Measurements from ENCODE around the gene SUMO3.
"Not testable (repeated sequence)": the region's sequence is repeated elsewhere in the genome, so short reads cannot be mapped to it uniquely, and the experiment has no call there.

Gene SUMO3

DNA sequence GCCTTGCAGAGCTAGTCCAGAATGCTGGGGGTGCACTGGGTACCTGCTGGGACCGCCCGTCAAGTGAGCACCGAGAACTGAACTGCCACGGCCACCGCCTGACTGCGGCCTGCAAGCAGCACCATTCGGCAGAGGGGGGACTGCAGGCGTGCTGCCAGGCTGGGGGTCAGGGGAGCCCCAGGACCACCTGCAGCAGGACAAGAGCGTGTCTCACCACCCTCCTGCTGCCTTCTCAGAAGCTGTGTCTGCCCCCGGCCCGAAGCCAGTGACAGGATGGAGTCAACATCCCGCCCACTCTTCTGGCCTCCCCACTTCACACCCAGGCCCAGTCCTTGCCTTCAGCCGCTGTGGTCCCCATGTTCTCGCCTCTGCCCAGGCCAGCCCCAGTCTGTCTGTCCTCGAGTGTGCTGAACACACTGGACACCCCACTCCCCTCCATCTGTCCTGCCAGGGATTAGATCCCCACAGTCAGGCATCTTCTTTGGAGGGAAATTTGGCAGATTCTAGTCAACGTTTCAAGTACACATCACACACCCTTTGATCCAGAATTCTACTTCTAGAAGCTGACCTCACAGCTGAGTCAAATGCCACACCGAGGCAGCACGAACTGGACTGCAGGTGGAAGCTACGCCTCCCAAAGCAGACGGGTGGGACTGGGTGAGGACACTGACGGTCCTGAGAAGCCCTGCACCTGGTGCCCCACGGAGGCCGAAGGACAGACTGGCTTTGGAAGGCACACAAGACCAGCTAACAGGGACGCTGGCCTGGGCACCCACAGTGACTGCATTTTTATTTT lies 29.6 kb upstream of the SUMO3 start:
- in situ Hi-C loops (cut with MboI; ENCODE audit: low sequenced_read_pairs) = no loop called here

DNA sequence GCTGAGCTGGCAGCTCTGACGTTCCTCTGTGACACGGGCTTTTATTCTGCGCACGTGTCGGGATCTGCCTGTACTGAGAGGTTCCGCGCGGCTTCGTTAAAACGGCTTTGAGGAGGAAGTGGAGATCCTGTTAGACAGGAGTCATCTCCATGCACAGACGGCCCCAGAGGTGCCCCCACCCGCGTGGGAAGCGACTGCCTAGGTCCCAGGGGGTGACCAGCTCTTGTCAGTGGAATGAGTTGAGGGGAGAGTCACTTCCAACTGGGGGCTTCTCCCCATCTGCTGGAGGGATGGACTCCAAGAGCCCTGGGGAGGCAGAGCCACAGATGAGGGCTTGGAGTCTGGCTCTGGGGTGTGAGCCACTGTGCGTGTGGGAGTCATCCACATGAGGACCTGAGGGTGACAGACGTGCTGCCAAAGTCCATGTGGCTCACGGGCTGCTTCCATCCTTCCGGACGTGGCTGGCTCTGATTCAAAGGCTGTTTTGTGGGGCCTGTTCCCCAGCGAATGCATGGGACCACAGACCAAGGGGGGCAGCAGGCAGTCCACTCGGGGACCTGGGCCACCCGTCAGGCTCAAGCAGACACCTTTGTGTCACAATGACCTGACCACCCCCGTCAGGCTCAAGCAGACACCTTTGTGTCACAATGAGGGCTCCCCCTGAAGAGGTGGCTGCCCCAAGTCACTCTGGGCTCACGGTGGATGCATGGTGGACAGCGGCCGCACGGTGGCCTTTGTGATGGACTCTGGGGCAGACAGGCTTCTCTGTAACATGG lies 28.8 kb upstream of the SUMO3 start:
- in situ Hi-C loops (cut with MboI; ENCODE audit: low sequenced_read_pairs) = no loop called here

DNA sequence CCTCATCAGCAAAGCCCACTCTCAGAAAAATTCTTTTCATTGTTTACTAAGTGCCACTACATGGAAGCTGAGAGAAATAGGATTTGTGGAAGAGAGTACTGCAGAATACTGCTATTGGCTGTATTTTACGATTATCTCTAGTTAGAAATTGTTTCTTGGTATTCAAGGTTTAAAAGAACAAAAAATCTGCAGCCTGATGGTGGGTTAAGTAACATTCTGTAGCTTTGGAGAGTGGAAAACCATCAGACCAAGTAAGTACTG lies 28.3 kb upstream of the SUMO3 start:
- in situ Hi-C loops (cut with MboI; ENCODE audit: low sequenced_read_pairs) = no loop called here

DNA sequence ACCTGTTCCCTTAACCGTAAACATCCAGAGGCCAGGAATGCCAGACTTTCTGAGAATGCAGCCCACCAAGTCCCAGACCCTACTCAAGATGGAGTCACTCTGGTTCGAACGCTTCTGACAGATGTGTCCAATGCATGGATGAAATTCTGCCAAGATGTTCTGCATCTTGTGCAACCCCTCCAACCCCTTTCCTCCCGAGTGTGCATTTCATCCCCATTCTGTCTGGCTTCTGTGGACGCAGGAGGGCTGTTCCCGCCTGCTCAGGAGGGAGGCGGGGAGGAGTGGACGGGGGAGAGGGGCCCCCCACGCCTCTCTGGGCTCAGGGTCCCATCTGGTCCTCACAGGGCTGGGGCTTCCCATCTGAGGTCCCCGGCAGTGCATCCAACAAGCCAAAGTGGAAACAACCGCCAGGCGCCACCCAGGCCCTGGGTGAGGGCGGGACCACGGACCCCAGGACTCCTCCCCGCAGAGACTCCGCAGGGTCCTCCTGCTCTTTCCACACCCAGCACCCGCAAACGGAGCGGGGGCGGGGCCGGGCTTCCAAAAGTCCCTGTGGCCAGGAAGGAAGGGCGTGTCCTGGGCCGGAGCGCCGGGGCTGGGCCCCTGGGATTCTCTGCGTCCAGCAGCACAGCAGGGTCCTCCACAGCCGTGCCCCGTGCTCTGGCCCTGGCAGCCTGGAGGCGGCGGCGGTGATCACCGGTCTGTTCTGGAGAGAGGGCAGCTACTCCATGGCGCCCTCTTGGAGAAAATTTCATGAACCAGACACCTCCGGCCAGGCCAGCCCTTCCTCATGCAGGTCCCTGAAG lies 27.8 kb upstream of the SUMO3 start:
- in situ Hi-C loops (cut with MboI; ENCODE audit: low sequenced_read_pairs) = no loop called here

DNA sequence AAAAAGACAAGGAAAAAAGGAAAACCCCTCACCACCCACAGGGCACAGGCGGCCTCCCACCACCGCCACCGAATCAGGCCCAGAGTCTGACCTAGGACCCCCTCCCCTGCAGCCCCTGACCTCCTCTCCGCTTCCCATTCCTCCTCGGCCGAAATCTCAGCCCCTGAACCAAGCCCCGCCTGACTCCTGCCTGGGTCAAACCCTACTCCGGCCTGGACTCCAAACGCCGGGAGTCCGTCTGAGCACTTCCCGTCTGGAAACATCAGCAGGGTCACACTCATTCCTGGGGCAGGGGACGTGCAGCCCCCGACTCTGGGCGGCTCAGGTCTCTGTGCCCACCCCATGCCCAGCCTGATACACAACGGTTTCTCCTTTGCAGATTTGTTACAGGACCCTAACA lies 26.4 kb upstream of the SUMO3 start:
- in situ Hi-C loops (cut with MboI; ENCODE audit: low sequenced_read_pairs) = no loop called here

DNA sequence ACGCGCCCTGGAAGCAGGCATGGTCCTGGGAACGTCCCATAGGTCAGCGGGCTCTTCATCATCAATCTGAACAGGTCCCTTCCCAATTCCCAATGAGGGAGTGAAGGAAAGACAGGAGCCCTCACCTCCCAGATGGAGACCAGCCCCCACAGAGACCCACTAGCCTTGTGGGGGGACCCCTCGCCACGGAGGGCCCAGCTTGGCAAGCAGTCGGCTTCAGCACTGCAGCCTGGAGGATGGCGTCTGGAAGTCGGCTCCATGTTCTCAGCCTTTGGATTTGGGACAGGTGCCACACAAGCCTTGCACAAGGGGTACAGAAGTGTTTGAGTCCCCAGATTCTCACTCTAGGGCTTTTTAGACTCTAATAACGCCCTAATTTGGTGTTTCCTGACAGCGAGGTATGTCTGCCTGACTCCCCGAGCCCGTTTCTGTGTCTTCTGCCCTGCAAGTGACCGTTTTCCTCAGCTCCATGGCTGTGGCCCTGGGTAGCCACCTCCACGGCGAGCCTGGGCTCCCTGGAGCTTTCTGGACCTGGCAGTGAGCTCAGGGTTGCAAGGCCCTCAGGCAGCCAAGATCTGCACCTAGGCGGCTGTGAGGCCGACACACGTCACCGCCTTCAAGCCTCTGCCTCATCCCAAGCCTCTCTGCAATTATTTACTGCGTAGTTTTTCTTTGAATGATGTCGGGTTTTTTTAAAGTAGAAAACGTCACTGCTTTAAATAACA lies 25.0 kb upstream of the SUMO3 start:
- in situ Hi-C loops (cut with MboI; ENCODE audit: low sequenced_read_pairs) = no loop called here

DNA sequence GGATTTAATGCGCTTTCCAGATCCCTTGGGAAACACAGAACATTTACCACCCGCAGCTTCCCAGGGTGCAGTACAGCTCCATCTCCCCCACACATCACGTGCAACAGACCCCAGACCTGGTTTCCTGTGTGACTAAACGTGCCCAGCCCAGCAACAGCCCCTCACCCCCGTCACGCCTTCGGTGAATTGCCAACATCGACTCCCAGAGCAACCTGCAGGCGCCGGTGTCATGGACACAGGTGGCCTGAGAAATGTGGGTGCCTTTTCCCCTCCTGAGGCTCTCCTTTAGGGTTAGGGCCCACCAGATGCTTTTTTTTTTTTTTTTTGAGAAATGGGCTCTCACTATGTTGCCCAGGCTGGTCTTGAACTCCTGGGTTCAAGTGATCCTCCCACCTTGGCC lies 24.2 kb upstream of the SUMO3 start:
- in situ Hi-C loops (cut with MboI; ENCODE audit: low sequenced_read_pairs) = no loop called here

DNA sequence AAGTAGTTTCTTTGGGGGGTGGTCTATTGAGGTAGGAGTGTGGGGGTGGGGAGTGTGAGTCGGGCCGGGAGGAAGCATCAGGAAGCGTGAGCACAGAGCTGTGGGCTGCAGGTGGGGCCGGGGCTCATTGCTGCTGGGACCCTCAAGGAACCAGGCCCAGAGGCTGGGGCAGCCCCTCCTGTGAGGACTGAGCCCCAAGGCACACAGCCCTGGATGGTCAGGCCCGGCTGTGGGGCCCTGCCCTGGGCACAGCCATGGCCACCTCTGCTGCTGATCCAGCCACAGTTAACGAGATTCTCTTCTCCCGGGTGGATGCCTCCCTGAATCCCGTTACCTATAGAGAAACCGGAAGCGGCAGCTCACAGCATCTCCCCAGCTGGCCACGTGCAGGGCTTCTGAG lies 22.9 kb upstream of the SUMO3 start:
- in situ Hi-C loops (cut with MboI; ENCODE audit: low sequenced_read_pairs) = no loop called here

DNA sequence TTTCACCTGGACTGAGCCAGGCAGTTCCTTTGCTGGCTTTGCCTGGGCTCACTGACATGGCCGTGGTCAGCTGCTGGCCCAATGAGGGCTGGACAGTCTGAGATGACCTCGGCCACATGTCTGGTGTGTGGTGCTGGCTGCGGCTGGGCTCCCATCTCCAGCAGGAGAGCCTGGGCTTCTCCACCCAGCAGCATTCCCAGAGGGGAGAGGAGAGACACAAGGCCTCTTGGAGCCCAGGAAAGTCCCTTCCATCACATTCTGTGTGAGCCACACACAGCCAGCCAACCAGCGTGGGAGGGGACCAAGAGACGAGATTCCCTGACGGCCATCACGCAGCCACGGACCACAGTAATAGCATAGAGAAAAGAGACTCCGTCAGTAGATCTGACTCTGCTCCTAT lies 21.1 kb upstream of the SUMO3 start:
- in situ Hi-C loops (cut with MboI; ENCODE audit: low sequenced_read_pairs) = no loop called here

DNA sequence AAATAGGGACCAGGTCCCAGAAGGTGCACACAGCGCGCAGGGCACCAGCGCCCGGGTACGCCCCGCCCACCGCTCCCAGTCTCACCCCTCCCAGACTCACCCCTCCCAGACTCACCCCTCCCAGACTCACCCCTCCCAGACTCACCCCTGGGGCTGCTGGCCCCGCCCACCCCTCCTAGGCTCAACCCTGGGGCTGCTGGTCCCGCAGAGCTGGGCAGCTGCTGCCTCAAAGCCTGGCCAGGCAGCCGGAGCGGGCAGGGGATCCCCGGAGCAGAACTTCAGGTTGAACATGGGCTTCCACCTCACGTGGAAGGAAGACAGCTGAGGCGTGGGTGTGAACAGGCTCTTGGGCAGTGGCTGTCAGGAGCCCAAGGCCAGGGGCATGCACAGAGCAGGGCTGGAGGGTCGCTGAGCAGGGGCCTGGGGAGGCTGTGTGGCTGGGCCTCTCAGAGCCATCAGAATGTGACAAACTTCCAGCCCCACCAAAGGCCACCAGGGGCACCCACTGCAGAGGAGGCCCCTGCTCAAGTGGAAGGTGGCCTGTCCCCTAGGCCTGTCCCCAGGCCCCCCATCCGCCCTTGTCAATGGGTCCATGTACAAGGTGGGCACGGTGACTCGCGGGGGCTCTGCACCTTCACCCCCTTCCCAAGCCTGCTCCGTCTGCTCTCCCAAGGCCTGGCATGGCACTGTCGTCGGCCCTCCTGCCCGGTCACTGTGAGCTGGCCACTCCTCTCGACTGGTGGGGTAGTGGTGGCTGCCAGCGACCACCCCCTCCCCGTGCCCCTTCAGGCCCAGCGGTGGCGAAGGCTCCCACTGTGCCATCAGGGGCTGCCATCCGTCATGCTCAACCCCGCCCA lies 20.4 kb upstream of the SUMO3 start:
- in situ Hi-C loops (cut with MboI; ENCODE audit: low sequenced_read_pairs) = no loop called here

DNA sequence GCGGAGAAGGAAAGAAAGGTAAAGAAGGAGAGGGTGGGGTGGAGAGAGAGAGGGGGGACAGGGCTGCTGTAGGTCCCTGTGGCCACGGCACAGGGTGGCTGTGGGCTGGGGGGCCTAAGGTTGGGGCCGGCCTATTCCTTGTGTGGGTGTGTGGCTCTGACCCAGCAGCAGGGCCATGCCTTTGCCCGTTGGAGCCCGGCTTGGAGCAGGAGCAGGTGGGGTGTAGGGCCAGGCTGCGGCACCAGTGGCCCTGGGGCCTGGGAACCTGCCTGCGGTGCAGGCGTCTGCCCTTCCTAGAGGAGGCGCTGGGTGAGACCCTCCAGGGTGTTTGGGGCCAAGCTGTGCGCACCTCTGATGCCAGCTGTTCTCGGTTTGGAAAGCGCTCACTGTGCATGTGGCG lies 19.7 kb upstream of the SUMO3 start:
- in situ Hi-C loops (cut with MboI; ENCODE audit: low sequenced_read_pairs) = no loop called here

DNA sequence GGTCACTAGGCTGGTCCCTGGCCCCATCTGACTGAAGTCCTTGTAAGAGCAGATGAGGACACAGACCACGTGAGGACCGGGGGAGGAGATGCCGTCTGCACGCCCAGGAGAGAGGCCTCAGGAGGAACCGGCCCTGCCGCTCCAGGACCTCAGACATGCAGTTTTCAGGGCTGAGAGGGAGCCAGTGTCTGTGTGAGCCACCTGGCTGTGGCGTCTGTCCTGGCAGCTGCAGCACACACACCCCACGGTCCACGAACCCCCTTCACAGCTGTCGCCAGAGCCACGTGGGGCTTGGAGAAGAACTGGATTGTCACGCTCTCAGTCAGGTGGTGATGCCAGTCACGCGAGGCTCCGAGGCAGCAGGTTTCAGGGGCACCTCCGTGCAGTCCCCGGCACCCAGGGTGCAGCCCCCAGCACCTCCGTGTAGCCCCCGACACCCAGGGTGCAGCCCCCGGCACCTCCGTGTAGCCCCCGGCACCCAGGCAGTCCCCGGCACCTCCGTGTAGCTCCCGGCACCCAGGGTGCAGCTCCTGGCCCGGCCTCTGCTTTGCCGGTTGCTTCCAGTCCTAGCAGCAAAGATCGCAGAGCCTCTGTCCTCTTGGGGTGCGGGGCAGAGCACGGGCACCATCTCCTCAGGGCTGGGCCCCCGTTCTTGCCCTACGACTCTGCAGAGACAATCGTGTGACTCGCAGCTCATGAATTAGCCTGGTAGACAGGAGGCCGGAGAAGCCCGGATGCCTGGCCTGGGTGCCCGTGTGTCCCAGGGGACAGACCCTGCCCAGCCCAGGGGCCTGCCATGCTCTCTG lies 19.0 kb upstream of the SUMO3 start:
- in situ Hi-C loops (cut with MboI; ENCODE audit: low sequenced_read_pairs) = no loop called here

DNA sequence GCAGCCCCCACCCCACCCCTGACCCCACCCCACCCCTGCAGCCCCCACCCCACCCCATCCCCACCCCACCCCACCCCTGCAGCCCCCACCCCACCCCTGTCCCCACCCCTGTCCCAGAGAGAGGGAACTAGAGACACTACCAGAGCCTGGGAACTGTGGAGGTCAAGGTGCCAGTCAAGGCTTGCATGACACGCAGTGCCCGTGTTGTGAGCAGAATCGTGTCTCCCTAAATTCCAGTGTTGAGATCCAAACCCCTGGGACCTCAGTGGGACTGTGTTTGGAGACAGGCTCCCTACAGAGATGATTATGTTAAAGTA lies 18.4 kb upstream of the SUMO3 start:
- in situ Hi-C loops (cut with MboI; ENCODE audit: low sequenced_read_pairs) = no loop called here

DNA sequence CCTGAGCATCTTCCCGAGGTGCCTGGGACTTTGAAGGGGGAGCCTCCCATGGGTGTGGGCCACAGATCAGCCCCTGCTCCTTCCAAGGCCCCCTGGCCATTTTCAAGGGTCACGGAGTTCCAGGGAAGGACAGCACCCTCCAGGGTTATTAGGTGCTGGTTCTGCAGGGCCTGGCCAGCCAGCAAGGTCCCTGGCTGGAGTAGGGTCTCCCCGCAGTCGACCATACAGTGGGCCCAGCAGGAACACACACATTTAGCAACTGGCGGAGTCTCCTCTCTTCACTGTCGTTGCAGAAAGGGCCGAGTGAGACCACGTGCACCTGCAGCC lies 17.7 kb upstream of the SUMO3 start:
- in situ Hi-C loops (cut with MboI; ENCODE audit: low sequenced_read_pairs) = no loop called here

DNA sequence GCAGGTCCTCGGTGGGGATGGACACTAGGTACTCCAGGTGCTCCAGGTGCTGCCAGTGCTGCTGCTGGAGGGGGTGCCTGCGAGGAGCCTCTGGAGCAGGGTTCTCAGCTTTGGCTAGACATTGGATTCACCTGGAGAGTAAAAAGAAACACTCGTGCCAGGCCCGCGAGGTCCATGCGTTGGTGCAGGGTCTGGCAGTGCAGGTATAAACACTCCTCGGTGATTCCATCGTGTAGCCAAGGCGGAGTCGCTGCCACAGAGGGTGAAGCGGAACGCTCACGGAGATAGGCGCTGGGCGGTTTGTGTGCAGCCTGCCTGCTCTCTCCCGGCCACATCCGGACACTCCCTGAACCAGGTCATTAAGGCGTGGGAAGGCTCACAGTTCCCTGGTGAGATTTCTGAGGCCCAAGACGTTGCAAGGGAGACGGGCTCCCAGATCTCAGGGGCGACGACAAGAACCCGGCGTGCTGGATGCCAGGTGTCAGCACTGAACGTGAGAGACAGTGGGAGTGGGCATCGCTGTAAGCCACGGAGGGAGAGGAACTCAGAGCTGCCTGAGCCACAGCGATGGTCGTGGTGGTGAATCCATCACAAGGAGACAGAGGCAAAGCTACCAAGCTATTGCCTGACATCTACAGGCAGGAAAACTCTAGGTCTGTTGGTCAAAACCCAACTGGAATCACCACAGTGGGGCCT lies 17.2 kb upstream of the SUMO3 start:
- in situ Hi-C loops (cut with MboI; ENCODE audit: low sequenced_read_pairs) = no loop called here

DNA sequence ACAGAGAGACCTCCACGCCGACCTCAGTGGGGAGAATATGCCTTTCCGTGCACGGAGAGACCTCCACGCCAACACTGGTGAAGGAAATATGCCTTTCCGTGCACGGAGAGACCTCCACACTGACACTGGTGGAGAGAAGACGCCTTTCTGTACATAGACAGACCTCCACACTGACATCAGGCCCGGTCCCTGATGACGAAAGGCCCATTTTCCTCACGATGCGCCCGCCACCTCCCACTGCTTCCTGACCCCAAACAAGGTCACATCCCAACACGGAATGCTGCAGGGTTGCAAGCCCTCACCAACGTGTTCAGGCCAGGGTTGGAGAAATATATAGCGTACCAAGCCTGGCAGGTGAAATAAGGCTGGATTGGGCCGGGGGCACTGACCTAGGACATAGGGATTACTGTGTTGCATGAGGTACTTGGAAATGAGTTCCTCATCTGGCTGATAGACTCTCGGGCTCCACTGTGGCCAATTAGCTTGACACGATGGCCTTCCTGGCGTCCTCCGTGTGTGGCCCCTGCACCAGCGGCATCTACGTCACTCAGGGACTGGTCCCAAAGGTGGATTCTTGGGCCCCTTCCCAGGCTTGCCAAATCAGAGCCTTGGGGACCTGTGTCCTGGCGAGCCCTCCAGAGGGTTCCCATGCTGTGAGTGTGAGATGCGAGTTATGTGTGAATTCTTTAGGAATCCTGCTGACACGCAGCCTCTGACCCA lies 16.5 kb upstream of the SUMO3 start:
- in situ Hi-C loops (cut with MboI; ENCODE audit: low sequenced_read_pairs) = no loop called here

DNA sequence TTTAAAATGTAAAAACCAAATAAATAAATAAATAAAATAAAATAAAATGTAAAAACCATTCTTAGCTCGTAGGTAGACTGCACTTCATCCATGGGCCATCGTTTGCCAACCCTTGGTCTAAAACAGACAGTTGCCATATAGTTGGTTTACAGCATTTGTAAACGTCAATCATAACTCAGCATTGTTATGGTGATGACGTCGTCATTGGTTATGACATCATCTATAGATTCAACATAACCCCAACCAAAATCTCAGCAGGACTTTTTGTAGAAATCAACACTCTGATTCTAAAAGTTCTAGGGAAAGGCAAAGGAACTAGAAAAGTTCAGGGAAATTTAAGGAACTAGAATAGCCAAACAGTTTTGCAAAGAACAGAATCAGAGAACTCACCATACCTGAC lies 15.8 kb upstream of the SUMO3 start:
- in situ Hi-C loops (cut with MboI; ENCODE audit: low sequenced_read_pairs) = no loop called here

DNA sequence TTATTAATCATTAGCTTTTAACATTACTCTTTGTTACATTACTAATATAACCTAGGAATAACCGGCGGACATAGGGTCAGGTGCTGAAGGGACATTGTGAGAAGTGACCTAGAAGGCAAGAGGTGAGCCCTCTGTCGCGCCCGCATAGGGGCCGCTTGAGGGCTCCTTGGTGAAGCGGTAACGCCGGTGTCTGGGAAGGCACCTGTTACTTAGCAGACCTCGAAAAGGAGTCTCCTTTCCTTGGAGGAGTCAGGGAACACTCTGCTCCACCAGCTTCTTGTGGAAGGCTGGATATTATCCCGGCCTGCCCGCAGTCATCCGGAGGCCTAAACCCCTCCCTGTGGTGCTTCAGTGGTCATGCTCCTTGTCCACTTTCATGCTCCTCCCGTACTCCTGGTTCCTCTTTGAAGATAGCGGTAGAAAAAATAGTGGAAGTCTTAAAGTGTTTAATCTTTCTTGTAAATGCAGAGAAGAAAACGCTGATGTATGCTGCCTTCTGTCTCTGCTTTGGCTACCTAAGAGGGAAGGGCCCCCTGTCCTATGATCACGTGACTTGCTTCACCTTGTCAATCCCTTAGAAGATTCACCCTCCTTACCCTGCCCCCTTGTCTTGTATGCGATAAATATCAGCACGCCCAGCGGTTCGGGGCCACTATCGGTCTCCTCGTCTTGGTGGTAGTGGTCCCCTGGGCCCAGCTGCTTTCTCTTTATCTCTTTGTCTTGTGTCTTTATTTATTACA lies 14.8 kb upstream of the SUMO3 start:
- in situ Hi-C loops (cut with MboI; ENCODE audit: low sequenced_read_pairs) = not testable (repeated sequence)
